Stomach (tissue), 4 donors: ENCODE results near the gene DUOX2.

ENCODE experiments used
- CTCF ChIP-seq, 7 experiments: fragments of 450-650 bp in 4 of 7; fragments of 200-600 bp in 3 of 7; sonication (generic) in 3 of 7; IDR thresholded peaks; one replicate each; pipeline ENCODE4 v1.5.1; 2016 to 2019; ENCODE audit warnings: antibody characterized with exemption in 7 of 7, control low read depth in 2 of 7, mild to moderate bottlenecking in 1 of 7
- POLR2A ChIP-seq, 4 donors: fragments of 450-650 bp; IDR thresholded peaks; one replicate each; pipeline ENCODE4 v1.6.1; 2016; ENCODE audit warnings: antibody characterized with exemption in 4 of 4, control low read depth in 2 of 4, mild to moderate bottlenecking in 1 of 4, moderate library complexity in 1 of 4
- POLR2AphosphoS5 ChIP-seq, 3 donors: sonication (generic); formaldehyde crosslinking; IDR thresholded peaks; one replicate each; pipeline ENCODE4 v1.6.1; 2016; ENCODE audit warnings: antibody characterized with exemption in 3 of 3

GRCh38 chr15:45089712-45090373 lies 24.1 kb downstream of the DUOX2 start:
- TF ChIP-seq CTCF (IDR thresholded peaks at IDR 0.05) (no peak), POLR2AphosphoS5 (IDR thresholded peaks at IDR 0.05) (no peak), POLR2A (IDR thresholded peaks at IDR 0.05) (no peak)
